D721Med (cell line): ENCODE results near the gene DNAJC15.

Experiments
- DNase-seq: peaks from one replicate; pipeline ENCODE4 v3.0.0; 2011; ENCODE audit warnings: low spot score; ENCODE audit not compliant: insufficient read length
- FAIRE-seq: peaks from 2 replicates; lab custom pipeline; 2011; peaks lifted over from hg19 to GRCh38; lab: Jason Lieb, UNC
- CTCF ChIP-seq: IDR thresholded peaks from 2 replicates; pipeline ENCODE4 v1.5.1; 2012; ENCODE audit warnings: mild to moderate bottlenecking, control low read depth; ENCODE audit not compliant: insufficient read depth; ENCODE audit errors: missing control alignments

The DNAJC15 gene

GRCh38 chr13:43132911-43133310 lies 109.5 kb downstream of the DNAJC15 start:
- no peak for FAIRE-seq
- DNase-seq = no peak
- TF ChIP-seq CTCF = no peak

- DNase-seq (no peak), FAIRE-seq (no peak)
- TF ChIP-seq CTCF = no peak
These were observed 110.4 kb downstream of the DNAJC15 start for GRCh38 chr13:43133792-43134191.

GRCh38 chr13:43134868-43135267 lies 111.5 kb downstream of the DNAJC15 start:
- no peak for FAIRE-seq
- TF ChIP-seq CTCF = no peak
- DNase-seq = no peak

- no peak for FAIRE-seq
- DNase-seq = no peak
- TF ChIP-seq CTCF = no peak
These were observed 112.1 kb downstream of the DNAJC15 start for GRCh38 chr13:43135516-43135915.

- FAIRE-seq (no peak), DNase-seq (no peak)
- TF ChIP-seq CTCF = no peak
These were observed 113.7 kb downstream of the DNAJC15 start for GRCh38 chr13:43136920-43137575.

- no peak for FAIRE-seq
- DNase-seq = no peak
- TF ChIP-seq CTCF = no peak
These were observed 115.8 kb downstream of the DNAJC15 start for GRCh38 chr13:43139211-43139610.

- FAIRE-seq = no peak
- TF ChIP-seq CTCF = no peak
These were observed 116.5 kb downstream of the DNAJC15 start for GRCh38 chr13:43139921-43140320.

More at GRCh38 chr13:43139921-43140320, 116.5 kb downstream of the DNAJC15 start:
- no peak for DNase-seq
